Left lung (tissue), 10 donors: Measurements from ENCODE around the gene PPP1R13B. TPM values are rescaled to one million over a fixed set of nuclear protein-coding genes. Genes with fewer than 3 reads are reported as not detected.

ENCODE experiments used
- ATAC-seq: fragments of 200-7000 bp; cut with Tn5 transposase; one replicate; pipeline ENCODE4 v1.9.1; 2020; ENCODE audit warnings: moderate library complexity
- DNase-seq, 4 donors: peaks; one replicate each; pipeline ENCODE4 v3.0.0-alpha.2; 2013 to 2020
- H3K27ac ChIP-seq, 2 donors: fragments of 200-600 bp; sonication (generic) in 1 of 2; one replicate each; pipeline versions ENCODE4 v1.5.0 to v1.8.0; 2020 to 2021
- H3K27me3 ChIP-seq, 2 donors: fragments of 200-600 bp; sonication (generic) in 1 of 2; one replicate each; pipeline versions ENCODE4 v1.5.0 to v1.8.0; 2020 to 2021
- H3K36me3 ChIP-seq, 2 donors: fragments of 200-600 bp; sonication (generic) in 1 of 2; one replicate each; pipeline versions ENCODE4 v1.5.0 to v1.8.0; 2020 to 2021
- H3K4me1 ChIP-seq, 2 donors: fragments of 200-600 bp; one replicate each; pipeline ENCODE4 v1.8.0; 2021
- H3K4me3 ChIP-seq, 2 donors: fragments of 200-600 bp; sonication (generic) in 1 of 2; one replicate each; pipeline versions ENCODE4 v1.5.0 to v1.8.0; 2020 to 2021; ENCODE audit warnings: mild to moderate bottlenecking in 1 of 2
- H3K9me3 ChIP-seq, 2 donors: fragments of 200-600 bp; sonication (generic) in 1 of 2; one replicate each; pipeline versions ENCODE4 v1.5.0 to v1.8.0; 2020 to 2021
- intact Hi-C, 2 donors: fragments of 100-400 bp; cut with DNase I; formaldehyde crosslinking; loops; one replicate each; pipeline versions ENCODE4 v1.11.2 to v1.14.2; 2022
- polyA plus RNA-seq, 6 donors: library from polyadenylated mRNA; unstranded; fragments of 120-200 nt; gene quantifications; one replicate each; pipeline ENCODE4 v1.2.1, GENCODE V29; 2013; ENCODE audit not compliant: insufficient read length in 6 of 6
- total RNA-seq, 2 donors: library from RNA; stranded (reverse); fragmentation: NEBNext Ultra II Directional; extraction: Animal tissue kit (Norgen Biotek cat#: 25700); gene quantifications; one replicate each; pipeline ENCODE4 v1.2.1, GENCODE V29; 2021
- TF ChIP-seq, protein P1 (sequence below), 2 donors: fragments of 200-600 bp; sonication (generic) in 1 of 2; IDR thresholded peaks; one replicate each; pipeline versions ENCODE4 v1.5.0 to v1.8.0; 2021; ENCODE audit warnings: antibody characterized with exemption in 2 of 2
- donor health status: DM: no; HTN: yes; CAD: no.
- donor health status: DM: no; HTN: no; CAD: no.

PPP1R13B gene
- total and polyA plus RNA-seq, 8 donors = 48.0 to 86.9 (median 61.7) TPM

GRCh38 chr14:103885509-103885932 lies 38.1 kb upstream of the PPP1R13B start:
- intact Hi-C loops = no loop called here
- H3K4me3 ChIP-seq = no peak overlapping the region
- DNase-seq = no peak

GRCh38 chr14:103884854-103885253 lies 37.5 kb upstream of the PPP1R13B start:
- H3K27me3 ChIP-seq = peaks cover 0 to 16% of the 10 kb centered on the region in 2 donors
- ATAC-seq = no peak
- peaks cover 27 to 32% of the 10 kb centered on the region in 2 donors for H3K4me1 ChIP-seq
- no peak for DNase-seq
- H3K27ac ChIP-seq = no peak overlapping the region
- intact Hi-C loops = no loop called here
- H3K4me3 ChIP-seq = no peak overlapping the region
- no peaks in the 10 kb centered on the region for H3K36me3 ChIP-seq
- TF ChIP-seq, protein P1, sequence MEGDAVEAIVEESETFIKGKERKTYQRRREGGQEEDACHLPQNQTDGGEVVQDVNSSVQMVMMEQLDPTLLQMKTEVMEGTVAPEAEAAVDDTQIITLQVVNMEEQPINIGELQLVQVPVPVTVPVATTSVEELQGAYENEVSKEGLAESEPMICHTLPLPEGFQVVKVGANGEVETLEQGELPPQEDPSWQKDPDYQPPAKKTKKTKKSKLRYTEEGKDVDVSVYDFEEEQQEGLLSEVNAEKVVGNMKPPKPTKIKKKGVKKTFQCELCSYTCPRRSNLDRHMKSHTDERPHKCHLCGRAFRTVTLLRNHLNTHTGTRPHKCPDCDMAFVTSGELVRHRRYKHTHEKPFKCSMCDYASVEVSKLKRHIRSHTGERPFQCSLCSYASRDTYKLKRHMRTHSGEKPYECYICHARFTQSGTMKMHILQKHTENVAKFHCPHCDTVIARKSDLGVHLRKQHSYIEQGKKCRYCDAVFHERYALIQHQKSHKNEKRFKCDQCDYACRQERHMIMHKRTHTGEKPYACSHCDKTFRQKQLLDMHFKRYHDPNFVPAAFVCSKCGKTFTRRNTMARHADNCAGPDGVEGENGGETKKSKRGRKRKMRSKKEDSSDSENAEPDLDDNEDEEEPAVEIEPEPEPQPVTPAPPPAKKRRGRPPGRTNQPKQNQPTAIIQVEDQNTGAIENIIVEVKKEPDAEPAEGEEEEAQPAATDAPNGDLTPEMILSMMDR (IDR thresholded peaks at IDR 0.05) = no peak
- H3K9me3 ChIP-seq = no peaks in the 10 kb centered on the region

More at GRCh38 chr14:103885509-103885932, 38.1 kb upstream of the PPP1R13B start:
- no peaks in the 10 kb centered on the region for H3K36me3 ChIP-seq
- peaks cover 23 to 31% of the 10 kb centered on the region in 2 donors for H3K4me1 ChIP-seq
- H3K27me3 ChIP-seq = peaks cover 0 to 10% of the 10 kb centered on the region in 2 donors
- TF ChIP-seq, protein P1 (IDR thresholded peaks at IDR 0.05) = no peak
- no peaks in the 10 kb centered on the region for H3K9me3 ChIP-seq
- no peak for ATAC-seq
- H3K27ac ChIP-seq = no peak overlapping the region

DNA sequence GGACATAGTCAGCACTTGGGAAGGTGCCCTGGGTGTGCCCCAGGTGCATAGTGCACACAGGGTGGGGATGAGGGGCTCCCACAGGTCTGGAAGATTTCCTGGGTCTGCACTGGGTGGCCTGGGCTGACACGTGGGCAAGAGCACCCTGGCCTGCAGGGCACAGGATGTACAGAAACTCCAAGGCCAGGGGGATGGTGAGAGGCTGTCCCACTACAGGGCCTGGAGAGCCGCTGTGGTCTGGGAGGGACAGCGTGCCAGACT lies 35.8 kb upstream of the PPP1R13B start:
- intact Hi-C loops = no loop called here
- DNase-seq = no peak
- no peak for ATAC-seq
- TF ChIP-seq, protein P1 (IDR thresholded peaks at IDR 0.05) = no peak
- H3K27me3 ChIP-seq = peaks cover 0 to 25% of the 10 kb centered on the region in 2 donors
- no peak overlapping the region for H3K27ac ChIP-seq
- H3K9me3 ChIP-seq = no peaks in the 10 kb centered on the region
- no peak overlapping the region for H3K4me3 ChIP-seq
- peaks cover 30 to 39% of the 10 kb centered on the region in 2 donors for H3K4me1 ChIP-seq
- no peaks in the 10 kb centered on the region for H3K36me3 ChIP-seq

- Histone ChIP-seq H3K27me3 (peaks cover 0 to 25% of the 10 kb centered on the region in 2 donors), H3K9me3 (no peaks in the 10 kb centered on the region), H3K4me1 (peaks cover 30 to 39% of the 10 kb centered on the region in 2 donors), H3K27ac (peak overlapping the region in 1 of 2 donors; percentile 81), H3K36me3 (no peaks in the 10 kb centered on the region), H3K4me3 (no peak overlapping the region)
- DNase-seq (no peak), ATAC-seq (no peak)
- TF ChIP-seq, protein P1 (IDR thresholded peaks at IDR 0.05) = no peak
- intact Hi-C loops = no loop called here
These were observed 35.3 kb upstream of the PPP1R13B start for GRCh38 chr14:103882503-103883262.

DNA sequence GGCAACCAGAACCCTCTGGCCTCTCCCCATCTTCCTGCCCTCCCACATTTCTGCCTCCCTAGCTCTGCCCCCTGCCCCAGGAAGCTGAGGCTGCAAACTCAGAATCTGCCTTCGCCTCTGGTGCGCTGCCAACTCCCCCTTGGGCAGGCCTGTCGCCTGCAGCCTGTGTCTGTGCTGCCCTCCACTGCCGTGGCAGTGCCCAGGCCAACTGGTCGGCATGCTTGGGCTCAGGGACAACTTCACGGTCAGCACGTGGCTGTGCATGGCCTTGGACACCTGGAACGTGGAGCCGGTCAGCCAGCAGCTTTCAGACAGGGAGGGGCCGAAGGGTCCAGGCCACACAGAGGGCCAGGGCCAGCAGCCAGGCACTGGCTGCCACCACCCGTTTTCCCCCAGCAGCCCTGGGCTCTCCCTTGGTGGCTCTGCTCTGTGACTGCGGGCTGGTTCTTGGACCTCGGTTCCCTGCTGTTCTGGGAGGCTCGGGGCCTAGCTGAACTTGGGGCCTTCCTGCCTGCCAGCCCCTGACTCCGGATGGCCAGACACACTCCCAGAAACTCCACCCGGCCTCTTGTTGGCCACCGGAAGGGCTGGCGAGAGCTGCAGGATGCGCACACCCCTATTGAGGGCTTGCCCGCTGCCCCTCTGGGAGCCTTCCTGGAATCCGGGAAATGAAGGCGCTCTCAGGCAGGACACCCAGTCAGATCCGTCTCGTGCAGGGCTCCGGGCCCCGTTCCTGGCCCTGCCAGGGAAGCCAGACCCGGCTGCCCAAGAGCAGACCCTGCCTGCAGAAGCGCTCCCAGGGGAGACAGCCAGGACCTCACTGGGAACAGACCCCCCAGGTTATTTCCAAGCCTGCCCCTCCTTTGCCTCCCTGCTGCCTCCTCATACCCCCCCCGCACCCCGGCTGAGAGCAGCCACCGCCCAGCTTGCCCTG lies 34.2 kb upstream of the PPP1R13B start:
- H3K36me3 ChIP-seq = no peaks in the 10 kb centered on the region
- ATAC-seq = peak; percentile 9
- intact Hi-C loops = no loop called here
- TF ChIP-seq, protein P1 (IDR thresholded peaks at IDR 0.05) = no peak
- peaks cover 30 to 39% of the 10 kb centered on the region in 2 donors for H3K4me1 ChIP-seq
- H3K27me3 ChIP-seq = peaks cover 0 to 25% of the 10 kb centered on the region in 2 donors
- no peaks in the 10 kb centered on the region for H3K9me3 ChIP-seq
- H3K27ac ChIP-seq = peak overlapping the region; percentile 39 to 81
- H3K4me3 ChIP-seq = no peak overlapping the region
- DNase-seq = no peak
